Gastrocnemius medialis (tissue), 4 donors: Measurements from ENCODE around the gene POR. TPM values are rescaled to one million over a fixed set of nuclear protein-coding genes. Genes with fewer than 3 reads are reported as not detected.
A peak's percentile ranks its signal among the peaks of the same experiment; 100 is the strongest.

Experiments
- ATAC-seq, 2 donors: fragments of 150-250 bp; one replicate each; pipeline ENCODE4 v1.9.1; 2016
- DNase-seq, 2 donors: peaks; one replicate each; pipeline ENCODE4 v3.0.0-alpha.2; 2019
- H3K27ac ChIP-seq, 4 donors: fragments of 200-600 bp; sonication (generic); 1 replicate in 1 of 4; 2 replicates in 3 of 4; pipeline ENCODE4 v1.5.1; 2016 to 2018; ENCODE audit warnings: mild to moderate bottlenecking in 2 of 4, moderate library complexity in 1 of 4
- H3K27me3 ChIP-seq, 3 donors: fragments of 200-600 bp; sonication (generic) in 2 of 3; 1 replicate in 1 of 3; 2 replicates in 2 of 3; pipeline versions ENCODE4 v1.5.1 to v1.6.0; 2016 to 2019; ENCODE audit warnings: mild to moderate bottlenecking in 1 of 3, moderate library complexity in 1 of 3
- H3K36me3 ChIP-seq, 2 donors: fragments of 200-600 bp; sonication (generic) in 1 of 2; one replicate each; pipeline ENCODE4 v1.5.1; 2017 to 2018
- H3K4me1 ChIP-seq, 2 donors: fragments of 200-600 bp; sonication (generic) in 1 of 2; one replicate each; pipeline ENCODE4 v1.5.1; 2016 to 2017; ENCODE audit warnings: mild to moderate bottlenecking in 2 of 2
- H3K4me3 ChIP-seq, 4 donors: fragments of 200-600 bp; sonication (generic) in 3 of 4; 1 replicate in 1 of 4; 2 replicates in 3 of 4; pipeline ENCODE4 v1.5.1; 2016 to 2019; ENCODE audit warnings: mild to moderate bottlenecking in 2 of 4
- H3K9me3 ChIP-seq, 3 donors: fragments of 200-600 bp; sonication (generic) in 2 of 3; 1 replicate in 1 of 3; 2 replicates in 2 of 3; pipeline ENCODE4 v1.5.1; 2016 to 2019
- POLR2A ChIP-seq, 2 donors: fragments of 450-650 bp; IDR thresholded peaks; one replicate each; pipeline ENCODE4 v1.6.1; 2017; ENCODE audit warnings: antibody characterized with exemption in 2 of 2, mild to moderate bottlenecking in 2 of 2, moderate library complexity in 2 of 2
- in situ Hi-C, 4 donors: fragments of 200-750 bp; cut with MboI; loops; one replicate each; pipeline versions ENCODE4 v1.15.0 to v1.8.0; 2017; ENCODE audit warnings: low sequenced_read_pairs in 4 of 4
- intact Hi-C: fragments of 100-400 bp; cut with DNase I; formaldehyde crosslinking; loops from one replicate; pipeline ENCODE4 v1.15.1; 2023; ENCODE audit warnings: low total_unique reads
- total RNA-seq, 4 donors: library from RNA; depleted of rRNA; stranded (reverse); fragments of >200 nt; gene quantifications; one replicate each; pipeline versions ENCODE4 v1.1.0 to v1.2.3, GENCODE V29; 2016
- TF ChIP-seq, protein P1 (sequence below), 5 experiments: fragments of 450-650 bp in 3 of 5; fragments of 200-600 bp in 2 of 5; sonication (generic) in 2 of 5; IDR thresholded peaks in 4 of 5; conservative IDR thresholded peaks in 1 of 5; 1 replicate in 4 of 5; 2 replicates in 1 of 5; pipeline ENCODE4 v1.5.1; 2016 to 2019; ENCODE audit warnings: antibody characterized with exemption in 5 of 5, mild to moderate bottlenecking in 3 of 5, moderate library complexity in 3 of 5

POR gene
- total RNA-seq, 4 donors from 2014 or later, result 85.7 to 218 (median 115) TPM

DNA sequence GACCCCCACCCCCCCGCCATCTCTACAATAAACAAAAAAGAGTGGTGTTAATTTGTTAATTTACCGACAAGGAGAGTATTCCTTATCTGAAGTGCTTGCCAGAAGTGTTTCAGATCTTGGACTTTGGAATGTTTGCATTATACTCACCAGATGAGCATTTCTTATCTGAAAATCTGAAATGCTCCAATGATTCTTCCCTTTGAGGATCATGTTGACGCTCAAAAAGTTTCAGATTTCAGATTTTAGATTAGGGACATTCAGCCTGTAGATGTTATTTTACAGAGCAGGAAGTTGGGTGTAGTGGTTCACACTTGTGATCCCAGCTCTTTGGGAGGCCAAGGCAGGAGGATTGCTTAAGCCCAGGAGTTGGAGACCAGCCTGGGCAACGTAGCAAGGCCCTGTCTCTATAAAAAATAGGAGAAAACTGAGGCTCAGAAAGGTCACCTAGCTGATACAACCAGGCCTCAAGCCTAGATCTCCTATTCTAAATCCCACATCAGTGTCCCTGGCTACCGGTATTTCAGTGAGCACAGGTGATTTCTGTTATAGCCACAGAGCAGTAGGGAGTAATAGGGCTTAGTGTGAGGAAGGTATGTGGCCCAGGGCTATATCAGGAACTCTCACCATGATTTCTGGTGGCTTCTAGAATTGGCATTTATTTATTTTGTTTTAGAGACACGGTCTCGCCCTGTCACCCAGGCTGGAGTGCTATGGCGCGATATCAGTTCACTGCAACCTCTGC, 44.0 kb downstream of the POR start:
- peaks cover 38% of the 10 kb centered on the region in 2 donors for H3K4me1 ChIP-seq
- DNase-seq, result no peak
- H3K27me3 ChIP-seq, result no peaks in the 10 kb centered on the region
- no peak overlapping the region for H3K4me3 ChIP-seq
- no peaks in the 10 kb centered on the region for H3K9me3 ChIP-seq
- ATAC-seq, result no peak
- TF ChIP-seq, protein P1, sequence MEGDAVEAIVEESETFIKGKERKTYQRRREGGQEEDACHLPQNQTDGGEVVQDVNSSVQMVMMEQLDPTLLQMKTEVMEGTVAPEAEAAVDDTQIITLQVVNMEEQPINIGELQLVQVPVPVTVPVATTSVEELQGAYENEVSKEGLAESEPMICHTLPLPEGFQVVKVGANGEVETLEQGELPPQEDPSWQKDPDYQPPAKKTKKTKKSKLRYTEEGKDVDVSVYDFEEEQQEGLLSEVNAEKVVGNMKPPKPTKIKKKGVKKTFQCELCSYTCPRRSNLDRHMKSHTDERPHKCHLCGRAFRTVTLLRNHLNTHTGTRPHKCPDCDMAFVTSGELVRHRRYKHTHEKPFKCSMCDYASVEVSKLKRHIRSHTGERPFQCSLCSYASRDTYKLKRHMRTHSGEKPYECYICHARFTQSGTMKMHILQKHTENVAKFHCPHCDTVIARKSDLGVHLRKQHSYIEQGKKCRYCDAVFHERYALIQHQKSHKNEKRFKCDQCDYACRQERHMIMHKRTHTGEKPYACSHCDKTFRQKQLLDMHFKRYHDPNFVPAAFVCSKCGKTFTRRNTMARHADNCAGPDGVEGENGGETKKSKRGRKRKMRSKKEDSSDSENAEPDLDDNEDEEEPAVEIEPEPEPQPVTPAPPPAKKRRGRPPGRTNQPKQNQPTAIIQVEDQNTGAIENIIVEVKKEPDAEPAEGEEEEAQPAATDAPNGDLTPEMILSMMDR (IDR thresholded peaks at IDR 0.05 in 4 of 5, conservative IDR thresholded peaks at IDR 0.05 in 1 of 5), result no peak
- no peak for TF ChIP-seq POLR2A (IDR thresholded peaks at IDR 0.05)
- H3K27ac ChIP-seq, result no peak overlapping the region
- peaks cover 0 to 25% of the 10 kb centered on the region in 2 donors for H3K36me3 ChIP-seq
- intact Hi-C loops (no loop called here), in situ Hi-C loops (no loop called here)

DNA sequence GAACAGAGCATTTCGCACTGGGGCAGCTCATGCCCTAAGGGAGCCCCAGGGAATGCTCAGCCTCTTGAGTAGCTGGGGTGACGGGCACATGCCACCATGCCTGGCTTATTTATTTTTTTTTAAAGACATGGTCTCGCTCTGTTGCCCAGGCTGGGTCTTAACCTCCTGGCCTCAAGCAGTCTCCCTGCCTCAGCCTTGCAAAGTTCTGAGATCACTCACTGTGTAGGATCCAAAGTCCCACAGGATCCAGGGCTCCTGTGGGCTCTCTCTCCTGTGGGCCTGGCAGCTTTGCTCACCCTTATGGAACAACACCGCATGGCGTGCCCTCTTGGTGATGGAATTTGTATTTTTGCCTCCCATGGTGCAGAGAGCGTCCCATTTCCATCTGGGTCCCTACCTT, 45.4 kb downstream of the POR start:
- H3K9me3 ChIP-seq, result no peaks in the 10 kb centered on the region
- intact Hi-C loops, result loop anchor here (10.0 kb wide), 1 partner anchor 1476 kb away; no protein-coding TSS in a partner anchor
- H3K36me3 ChIP-seq, result peaks cover 0 to 25% of the 10 kb centered on the region in 2 donors
- H3K4me1 ChIP-seq, result peaks cover 38 to 41% of the 10 kb centered on the region in 2 donors
- H3K27me3 ChIP-seq, result no peaks in the 10 kb centered on the region
- in situ Hi-C loops, result no loop called here
- no peak overlapping the region for H3K4me3 ChIP-seq
- ATAC-seq (no peak), DNase-seq (no peak)
- TF ChIP-seq, protein P1 (IDR thresholded peaks at IDR 0.05 in 4 of 5, conservative IDR thresholded peaks at IDR 0.05 in 1 of 5), result no peak
- no peak for TF ChIP-seq POLR2A (IDR thresholded peaks at IDR 0.05)
- H3K27ac ChIP-seq, result peak overlapping the region in 1 of 4 donors; percentile 14

DNA sequence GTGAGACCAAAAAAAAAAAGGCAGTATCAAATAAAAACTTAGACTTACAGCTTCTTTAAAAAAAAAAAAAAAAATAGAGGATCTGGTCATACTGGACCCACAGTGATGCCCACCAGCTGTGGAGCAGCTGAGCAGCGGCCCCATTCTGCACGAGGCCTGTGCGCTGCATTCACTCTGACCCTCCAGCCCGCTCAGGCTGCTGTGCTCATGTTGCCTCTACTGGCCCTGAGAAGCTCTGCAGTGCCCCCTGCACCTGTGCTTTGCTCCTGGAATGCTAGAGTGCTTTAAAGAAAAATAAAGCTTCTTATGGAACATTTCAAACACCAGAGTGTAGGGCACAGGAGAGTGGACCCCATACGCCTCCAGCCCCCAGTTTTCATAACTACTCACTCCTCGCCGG, 46.3 kb downstream of the POR start:
- Histone ChIP-seq H3K27me3 (no peaks in the 10 kb centered on the region), H3K4me1 (peaks cover 40 to 42% of the 10 kb centered on the region in 2 donors), H3K36me3 (peaks cover 0 to 25% of the 10 kb centered on the region in 2 donors), H3K9me3 (no peaks in the 10 kb centered on the region), H3K27ac (peak overlapping the region; percentile 91 to 97 (median 94)), H3K4me3 (no peak overlapping the region)
- DNase-seq (no peak), ATAC-seq (no peak)
- in situ Hi-C loops, result no loop called here
- intact Hi-C loops, result loop anchor here (10.0 kb wide), 1 partner anchor 1476 kb away; no protein-coding TSS in a partner anchor
- TF ChIP-seq, protein P1 (IDR thresholded peaks at IDR 0.05 in 4 of 5, conservative IDR thresholded peaks at IDR 0.05 in 1 of 5), result no peak
- TF ChIP-seq POLR2A (IDR thresholded peaks at IDR 0.05), result no peak

DNA sequence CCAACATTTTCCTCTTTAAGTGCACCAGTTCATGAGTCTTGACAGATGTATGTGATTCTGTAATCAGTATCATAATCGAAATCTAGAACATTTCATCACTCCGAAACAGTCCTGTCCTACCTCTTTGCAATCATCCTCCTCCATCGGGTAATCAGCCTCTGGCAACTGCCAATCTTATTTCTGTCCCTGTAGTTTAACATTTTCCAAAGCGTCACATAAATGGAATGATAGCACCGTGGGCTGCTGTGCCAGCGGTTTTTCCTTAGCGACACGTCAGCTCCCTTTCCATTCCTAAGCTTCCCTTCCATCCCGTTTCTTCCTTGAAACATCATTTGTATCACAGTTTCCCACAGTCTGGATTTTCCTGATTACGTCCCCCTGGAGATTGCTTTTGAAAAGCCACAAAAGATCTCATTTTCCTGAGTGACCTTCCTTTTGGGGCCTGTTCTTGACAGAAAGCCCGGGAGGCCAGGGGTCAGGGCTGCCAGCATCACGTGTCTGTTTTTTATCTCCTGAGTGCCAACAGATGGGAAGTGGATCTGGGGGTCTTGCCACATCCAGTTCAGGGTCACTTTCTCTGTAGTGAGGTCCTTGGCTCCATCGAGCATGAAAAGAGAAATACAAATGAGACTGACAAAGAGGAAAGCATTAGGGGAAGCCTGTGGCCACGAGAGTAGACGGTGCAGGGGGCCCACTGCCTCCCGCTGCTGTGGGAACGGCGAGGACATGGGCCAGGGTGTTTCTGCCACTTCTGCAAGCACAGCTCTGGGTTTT, 47.8 kb downstream of the POR start:
- no peaks in the 10 kb centered on the region for H3K27me3 ChIP-seq
- ATAC-seq (peak in 1 of 2 donors; percentile 10), DNase-seq (no peak)
- peak overlapping the region; percentile 91 to 97 (median 94) for H3K27ac ChIP-seq
- no peak overlapping the region for H3K4me3 ChIP-seq
- intact Hi-C loops (loop anchor here (10.0 kb wide), 1 partner anchor 1478 kb away; no protein-coding TSS in a partner anchor), in situ Hi-C loops (no loop called here)
- H3K36me3 ChIP-seq, result peaks cover 0 to 18% of the 10 kb centered on the region in 2 donors
- no peaks in the 10 kb centered on the region for H3K9me3 ChIP-seq
- peaks cover 51 to 54% of the 10 kb centered on the region in 2 donors for H3K4me1 ChIP-seq
- TF ChIP-seq, protein P1 (IDR thresholded peaks at IDR 0.05 in 4 of 5, conservative IDR thresholded peaks at IDR 0.05 in 1 of 5), result no peak
- no peak for TF ChIP-seq POLR2A (IDR thresholded peaks at IDR 0.05)
